ENCODE data around the gene ERLIN1.

Gene ERLIN1

DNA sequence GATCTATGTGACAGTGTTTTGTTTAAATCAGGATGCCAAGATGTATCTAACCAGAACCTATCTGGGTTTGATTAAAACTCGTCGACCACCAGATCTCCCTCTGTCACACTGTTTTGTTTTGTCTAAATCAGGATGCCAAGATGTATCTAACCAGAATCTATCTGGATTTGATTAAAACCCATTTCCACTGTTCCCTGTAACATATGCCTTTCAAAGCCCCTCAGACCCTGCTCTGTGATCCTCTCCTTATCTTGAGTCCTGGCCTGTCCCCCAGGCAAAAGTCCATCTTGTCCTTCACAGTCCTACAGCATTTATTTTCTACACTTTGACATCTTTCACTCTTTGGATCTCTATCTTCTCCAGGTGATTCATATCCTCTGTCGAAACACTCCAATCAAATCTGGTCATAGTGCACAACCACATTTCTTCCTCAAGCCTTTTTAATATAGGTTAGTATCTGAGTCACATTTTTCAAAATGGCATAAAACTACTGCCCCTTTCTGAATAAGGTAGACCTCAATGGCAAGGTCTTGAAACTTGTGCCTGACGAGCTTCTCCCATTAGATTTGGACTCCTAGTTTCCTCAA lies 32.5 kb downstream of the ERLIN1 start:
- DNase-seq (ENCODE audit: low read depth), result peak; percentile 81
- no peak for TF ChIP-seq CTCF (IDR thresholded peaks at IDR 0.05; ENCODE audit: insufficient read depth, low read depth, low read length, missing control alignments)
- no peak overlapping the region for H3K4me3 ChIP-seq (ENCODE audit: low read length)

- no peak for TF ChIP-seq CTCF (IDR thresholded peaks at IDR 0.05; ENCODE audit: insufficient read depth, low read depth, low read length, missing control alignments)
- H3K4me3 ChIP-seq (ENCODE audit: low read length), result no peak overlapping the region
- DNase-seq (ENCODE audit: low read depth), result no peak
Observed at GRCh38 chr10:100151723-100152300, 34.0 kb downstream of the ERLIN1 start.

- no peak for TF ChIP-seq CTCF (IDR thresholded peaks at IDR 0.05; ENCODE audit: insufficient read depth, low read depth, low read length, missing control alignments)
- peak; percentile 99 for DNase-seq (ENCODE audit: low read depth)
- H3K4me3 ChIP-seq (ENCODE audit: low read length), result no peak overlapping the region
Observed at GRCh38 chr10:100148353-100149211, 37.2 kb downstream of the ERLIN1 start.

DNA sequence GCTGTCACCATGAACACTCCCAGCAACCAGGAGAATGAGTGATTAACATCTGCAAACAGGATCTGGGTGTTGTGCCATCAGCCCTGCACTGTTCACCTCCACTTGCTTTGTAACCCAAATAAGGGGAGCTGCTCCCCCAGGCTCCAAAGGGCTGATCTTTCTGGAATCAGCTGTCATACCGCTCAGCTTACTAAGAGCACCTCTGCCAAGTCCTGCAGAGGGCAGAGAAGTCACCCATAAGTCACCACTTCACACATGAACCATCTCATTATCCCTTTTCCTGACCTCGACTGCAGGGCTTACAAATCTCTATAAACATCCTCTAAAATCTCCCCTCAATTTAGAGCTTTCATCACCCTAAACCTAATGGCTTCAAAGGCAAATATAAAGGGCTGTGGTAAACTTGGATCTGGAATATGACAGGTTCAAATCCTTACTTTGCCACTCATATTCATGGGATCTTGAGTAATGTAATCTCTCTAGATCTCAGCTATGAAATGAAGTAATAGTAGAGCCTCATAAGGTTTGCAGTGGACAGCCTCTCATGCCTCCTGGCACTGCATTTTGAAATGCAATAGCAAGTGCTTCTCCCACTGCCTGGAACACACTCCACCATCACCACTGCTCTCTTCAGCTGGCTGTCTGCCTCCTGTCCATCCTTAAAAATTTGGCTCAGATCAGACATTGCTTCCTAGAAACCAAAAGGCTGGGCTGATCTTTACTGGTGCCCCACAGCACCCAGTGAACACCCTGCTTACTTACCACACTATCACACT lies 38.8 kb downstream of the ERLIN1 start:
- H3K4me3 ChIP-seq (ENCODE audit: low read length), result no peak overlapping the region
- TF ChIP-seq CTCF (IDR thresholded peaks at IDR 0.05; ENCODE audit: insufficient read depth, low read depth, low read length, missing control alignments), result no peak
- DNase-seq (ENCODE audit: low read depth), result peak; percentile 49

DNA sequence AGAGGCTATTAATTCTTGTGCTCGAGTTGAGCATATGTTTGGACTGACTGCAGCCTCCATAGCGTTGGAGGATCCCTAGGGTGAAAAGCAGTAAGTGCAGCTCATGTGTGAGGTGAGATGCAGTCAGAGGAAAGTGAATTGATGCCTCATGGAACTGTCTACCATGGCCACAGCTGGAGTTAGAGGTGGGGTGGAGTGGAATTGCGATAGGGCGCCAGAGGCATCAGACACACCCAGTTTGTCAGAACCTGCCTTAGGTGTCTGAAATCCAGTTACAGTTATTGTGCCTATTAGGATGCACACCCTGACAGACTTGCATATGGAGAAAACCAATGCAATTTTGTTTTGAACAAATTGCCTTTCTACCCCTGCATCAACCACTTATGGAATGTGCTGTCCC lies 39.4 kb downstream of the ERLIN1 start:
- TF ChIP-seq CTCF (IDR thresholded peaks at IDR 0.05; ENCODE audit: insufficient read depth, low read depth, low read length, missing control alignments), result no peak
- peak; percentile 58 for DNase-seq (ENCODE audit: low read depth)
- no peak overlapping the region for H3K4me3 ChIP-seq (ENCODE audit: low read length)

DNA sequence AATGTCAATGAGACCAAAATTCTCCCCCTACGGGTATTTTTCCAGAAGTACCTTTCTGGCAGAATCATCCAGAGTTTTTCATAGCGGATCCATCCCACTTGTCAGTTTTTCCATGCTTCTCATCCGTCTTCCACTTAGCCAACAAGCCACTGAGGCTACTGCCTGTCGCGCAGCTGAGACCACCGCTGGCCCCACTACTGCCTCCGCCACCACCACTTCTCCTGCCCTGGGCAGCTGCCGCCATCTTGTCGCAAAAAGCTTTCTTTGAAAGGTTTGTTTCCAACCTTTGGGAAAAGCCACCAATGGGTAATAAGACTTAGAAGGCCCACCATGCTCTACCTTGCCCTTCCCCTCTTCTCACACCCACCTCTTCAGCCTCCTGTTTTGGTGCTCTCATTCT lies 42.1 kb downstream of the ERLIN1 start:
- no peak for DNase-seq (ENCODE audit: low read depth)
- H3K4me3 ChIP-seq (ENCODE audit: low read length), result no peak overlapping the region
- no peak for TF ChIP-seq CTCF (IDR thresholded peaks at IDR 0.05; ENCODE audit: insufficient read depth, low read depth, low read length, missing control alignments)
